Prostate gland (tissue), 2 donors: Measurements from ENCODE around the gene GALP.

Experiments
- POLR2A ChIP-seq: fragments of 450-650 bp; IDR thresholded peaks from one replicate; pipeline ENCODE4 v1.6.1; 2016; ENCODE audit warnings: antibody characterized with exemption, mild to moderate bottlenecking
- TF ChIP-seq, protein P1 (sequence below), 4 experiments: fragments of 200-600 bp in 2 of 4; fragments of 450-650 bp in 2 of 4; sonication (generic) in 2 of 4; IDR thresholded peaks; 1 replicate in 3 of 4; 2 replicates in 1 of 4; pipeline ENCODE4 v1.5.1; 2016 to 2019; ENCODE audit warnings: antibody characterized with exemption in 4 of 4, mild to moderate bottlenecking in 2 of 4, moderate library complexity in 2 of 4

DNA sequence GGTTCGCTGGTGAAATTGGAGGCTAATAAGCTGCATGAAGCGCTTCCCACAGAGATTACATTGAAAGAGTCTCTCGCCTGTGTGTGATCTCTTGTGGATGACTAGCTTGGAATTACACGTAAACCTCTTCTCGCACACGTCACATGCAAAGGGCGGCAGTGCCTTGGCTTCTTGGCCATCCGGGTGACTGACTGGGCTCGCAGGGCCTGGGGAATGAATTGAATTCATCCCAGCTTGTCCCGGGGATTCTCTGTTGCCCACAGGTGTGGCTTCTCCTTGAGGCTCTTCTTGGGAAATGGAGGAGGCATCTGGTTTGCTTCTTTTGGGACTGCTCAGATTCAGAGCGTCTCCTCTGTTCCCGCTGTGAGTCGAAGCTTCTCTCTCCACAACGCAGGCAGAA, 46.0 kb downstream of the GALP start:
- TF ChIP-seq, protein P1, sequence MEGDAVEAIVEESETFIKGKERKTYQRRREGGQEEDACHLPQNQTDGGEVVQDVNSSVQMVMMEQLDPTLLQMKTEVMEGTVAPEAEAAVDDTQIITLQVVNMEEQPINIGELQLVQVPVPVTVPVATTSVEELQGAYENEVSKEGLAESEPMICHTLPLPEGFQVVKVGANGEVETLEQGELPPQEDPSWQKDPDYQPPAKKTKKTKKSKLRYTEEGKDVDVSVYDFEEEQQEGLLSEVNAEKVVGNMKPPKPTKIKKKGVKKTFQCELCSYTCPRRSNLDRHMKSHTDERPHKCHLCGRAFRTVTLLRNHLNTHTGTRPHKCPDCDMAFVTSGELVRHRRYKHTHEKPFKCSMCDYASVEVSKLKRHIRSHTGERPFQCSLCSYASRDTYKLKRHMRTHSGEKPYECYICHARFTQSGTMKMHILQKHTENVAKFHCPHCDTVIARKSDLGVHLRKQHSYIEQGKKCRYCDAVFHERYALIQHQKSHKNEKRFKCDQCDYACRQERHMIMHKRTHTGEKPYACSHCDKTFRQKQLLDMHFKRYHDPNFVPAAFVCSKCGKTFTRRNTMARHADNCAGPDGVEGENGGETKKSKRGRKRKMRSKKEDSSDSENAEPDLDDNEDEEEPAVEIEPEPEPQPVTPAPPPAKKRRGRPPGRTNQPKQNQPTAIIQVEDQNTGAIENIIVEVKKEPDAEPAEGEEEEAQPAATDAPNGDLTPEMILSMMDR (IDR thresholded peaks at IDR 0.05) = no peak
- TF ChIP-seq POLR2A = no peak
